GM19438 (cell line): Measurements from ENCODE around the gene GNG11.
"Not testable (repeated sequence)": the region's sequence is repeated elsewhere in the genome, so short reads cannot be mapped to it uniquely, and the experiment has no call there.

ENCODE experiments used
- ATAC-seq: cut with Tn5 transposase; IDR thresholded peaks from one replicate; pipeline ENCODE4 v1.9.1; 2021; ENCODE audit warnings: low read depth; ENCODE audit not compliant: unreplicated experiment

Gene GNG11

DNA sequence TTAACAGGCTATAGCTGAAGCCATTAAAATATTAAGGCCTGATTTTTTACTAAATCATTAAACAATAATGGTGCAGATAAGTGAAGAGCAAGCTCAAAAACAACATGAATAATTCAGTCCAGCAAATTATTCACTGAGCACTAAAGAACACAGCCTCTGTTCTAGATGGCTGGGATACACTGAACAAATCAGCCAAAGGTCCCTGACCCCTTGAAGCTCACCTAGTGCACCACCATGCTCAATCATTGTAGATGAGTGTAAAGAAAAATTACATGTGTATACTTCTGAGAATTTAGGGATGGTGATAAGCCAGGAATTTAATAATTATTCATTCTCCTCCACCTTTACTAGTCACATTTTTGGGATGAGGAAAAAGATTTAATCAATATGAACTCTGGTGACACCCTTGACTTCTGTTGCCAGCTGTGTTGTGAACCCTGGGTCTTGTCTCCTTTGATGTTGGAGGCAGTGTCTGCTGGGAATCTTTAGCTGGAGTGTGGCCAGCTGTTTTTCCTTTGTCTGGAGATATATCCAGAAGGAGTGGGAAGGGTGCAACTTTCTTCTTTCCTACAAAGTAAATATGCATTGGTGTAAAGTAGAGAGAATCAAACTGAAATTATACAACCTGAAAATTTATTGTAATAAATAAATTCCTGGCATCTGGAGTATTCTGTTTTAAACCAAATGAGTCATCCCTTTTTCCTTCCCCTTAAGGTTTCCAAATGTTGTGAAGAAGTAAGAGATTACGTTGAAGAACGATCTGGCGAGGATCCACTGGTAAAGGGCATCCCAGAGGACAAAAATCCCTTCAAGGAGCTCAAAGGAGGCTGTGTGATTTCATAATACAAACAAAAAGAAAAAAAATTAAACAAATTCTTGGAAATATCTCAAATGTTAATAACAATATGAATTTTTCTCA is 11.2 kb upstream of the GNG11 start:
- no peak for ATAC-seq

DNA sequence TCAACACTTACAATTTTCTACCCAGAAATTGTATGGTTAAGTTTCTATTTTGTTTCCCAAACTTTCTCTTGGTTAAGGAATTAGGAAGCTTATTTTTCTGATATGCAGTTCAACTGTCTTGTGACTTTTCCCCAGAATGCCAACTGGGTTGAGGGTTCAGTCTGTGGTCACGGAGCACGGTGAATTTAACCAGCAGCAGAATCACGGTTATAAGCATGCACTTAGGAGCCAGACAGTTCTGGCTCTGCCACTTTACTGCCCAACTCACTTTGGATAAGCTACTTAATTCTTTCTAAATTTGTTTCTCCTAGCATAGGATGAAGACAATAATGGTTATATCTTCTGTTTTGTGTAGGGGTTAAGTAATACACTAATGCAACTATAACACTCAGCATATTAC is 10.3 kb upstream of the GNG11 start:
- not testable (repeated sequence) for ATAC-seq

DNA sequence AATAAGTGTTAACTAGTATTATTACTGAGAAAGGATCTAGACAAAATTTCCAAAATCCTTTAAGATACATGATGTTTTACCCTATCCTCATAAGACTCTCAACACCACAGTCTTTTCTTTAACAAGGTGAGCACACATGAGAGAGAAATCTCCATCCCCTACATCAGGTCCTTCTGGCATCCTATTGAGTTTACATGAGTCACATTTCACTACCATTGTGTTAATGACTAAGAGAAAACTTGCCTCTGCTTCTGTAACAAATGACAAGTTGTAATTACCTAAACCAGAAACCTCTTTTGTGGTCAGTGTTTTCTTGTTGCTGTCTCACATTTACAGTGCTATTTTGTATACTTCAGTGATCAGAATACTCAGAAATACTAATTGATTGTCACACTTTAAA is 9.9 kb upstream of the GNG11 start:
- ATAC-seq = not testable (repeated sequence)

DNA sequence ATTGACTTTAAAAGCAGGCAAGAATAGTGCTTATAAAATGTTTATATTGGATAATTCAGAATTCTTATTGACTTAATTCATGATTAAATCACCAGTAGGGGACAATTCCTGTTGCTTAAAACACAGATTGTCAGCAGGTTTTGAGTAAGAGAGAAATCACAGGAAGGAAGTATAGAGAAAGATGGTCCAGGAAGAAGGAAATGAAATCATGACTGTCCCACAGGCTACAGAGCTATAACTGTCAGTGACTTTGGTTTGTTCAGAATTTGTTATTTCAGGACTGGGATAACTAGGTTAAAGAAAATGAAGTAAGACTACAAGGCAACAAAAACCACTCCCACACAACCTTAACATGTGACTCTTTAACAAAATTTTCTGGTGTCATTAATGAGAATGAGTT is 8.3 kb upstream of the GNG11 start:
- ATAC-seq = no peak

DNA sequence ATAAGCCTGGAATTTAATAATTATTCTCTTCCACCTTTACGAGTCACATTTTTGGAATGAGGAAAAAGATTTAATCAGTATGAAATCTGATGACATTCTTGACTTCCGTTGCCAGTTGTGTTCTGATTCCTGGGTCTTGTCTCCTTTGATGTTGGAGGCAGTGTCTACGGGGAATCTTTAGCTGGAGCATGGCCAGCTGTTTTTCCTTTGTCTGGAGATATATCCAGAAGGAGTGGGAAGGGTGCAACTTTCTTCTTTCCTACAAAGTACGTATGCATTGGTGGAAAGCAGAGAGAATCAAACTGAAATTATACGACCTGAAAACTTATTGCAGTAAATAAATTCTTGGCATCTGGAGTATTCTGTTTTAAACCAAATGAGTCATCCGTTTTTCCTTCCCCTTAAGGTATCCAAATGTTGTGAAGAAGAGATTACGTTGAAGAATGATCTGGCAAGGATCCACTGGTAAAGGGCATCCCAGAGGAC is 6.9 kb upstream of the GNG11 start:
- no peak for ATAC-seq

DNA sequence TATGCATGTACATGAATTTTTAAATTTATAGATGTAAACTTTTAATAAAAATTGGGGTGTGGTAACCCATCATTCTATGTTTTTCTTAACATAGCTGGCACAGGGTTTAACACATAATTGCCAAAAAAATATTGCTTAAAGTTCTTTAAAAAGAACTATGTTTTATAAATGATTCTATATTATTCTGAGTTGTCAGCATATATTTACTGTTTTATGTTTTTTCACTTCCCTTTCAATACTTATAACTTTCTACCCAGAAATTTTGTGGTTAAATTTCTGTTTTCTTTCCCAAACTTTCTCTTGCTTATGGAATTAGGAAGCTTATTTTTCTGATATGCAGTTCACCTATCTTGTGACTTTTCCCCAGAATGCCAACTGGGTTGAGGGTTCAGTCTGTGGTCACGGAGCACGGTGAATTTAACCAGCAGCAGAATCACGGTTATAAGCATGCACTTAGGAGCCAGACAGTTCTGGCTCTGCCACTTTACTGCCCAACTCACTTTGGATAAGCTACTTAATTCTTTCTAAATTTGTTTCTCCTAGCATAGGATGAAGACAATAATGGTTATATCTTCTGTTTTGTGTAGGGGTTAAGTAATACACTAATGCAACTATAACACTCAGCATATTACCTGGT is 6.2 kb upstream of the GNG11 start:
- ATAC-seq = not testable (repeated sequence)

DNA sequence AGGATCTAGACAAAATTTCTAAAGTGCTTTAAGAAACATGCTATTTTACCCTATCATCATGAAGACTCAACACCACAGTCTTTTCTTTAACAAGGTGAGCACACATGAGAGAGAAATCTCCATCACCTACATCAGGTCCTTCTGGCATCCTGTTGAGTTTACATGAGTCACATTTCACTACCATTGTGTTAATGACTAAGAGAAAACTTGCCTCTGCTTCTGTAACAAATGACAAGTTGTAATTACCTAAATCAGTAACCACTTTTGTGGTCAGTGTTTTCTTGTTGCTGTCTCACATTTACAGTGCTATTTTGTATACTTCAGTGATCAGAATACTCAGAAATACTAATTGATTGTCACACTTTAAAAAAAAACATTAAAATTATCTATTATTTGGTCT is 5.6 kb upstream of the GNG11 start:
- not testable (repeated sequence) for ATAC-seq

DNA sequence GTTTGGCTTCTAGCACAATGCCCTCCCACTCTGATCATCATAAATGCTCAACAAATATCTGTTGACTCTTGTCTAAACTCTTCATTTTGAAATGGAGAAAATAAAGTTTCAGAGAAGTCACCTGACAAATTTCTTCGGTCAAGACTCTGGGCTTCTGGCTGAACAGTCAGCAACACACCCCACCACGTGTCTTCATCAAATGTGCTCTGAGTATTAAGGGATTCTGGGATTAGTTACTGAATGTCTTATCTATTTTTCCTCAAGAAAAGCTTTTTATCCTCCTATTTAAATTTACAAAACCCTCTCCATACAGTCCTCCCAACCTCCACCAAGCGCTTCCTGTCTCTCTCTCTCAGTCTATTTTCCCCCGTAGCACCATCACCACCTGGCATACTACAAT is 5.2 kb upstream of the GNG11 start:
- not testable (repeated sequence) for ATAC-seq

DNA sequence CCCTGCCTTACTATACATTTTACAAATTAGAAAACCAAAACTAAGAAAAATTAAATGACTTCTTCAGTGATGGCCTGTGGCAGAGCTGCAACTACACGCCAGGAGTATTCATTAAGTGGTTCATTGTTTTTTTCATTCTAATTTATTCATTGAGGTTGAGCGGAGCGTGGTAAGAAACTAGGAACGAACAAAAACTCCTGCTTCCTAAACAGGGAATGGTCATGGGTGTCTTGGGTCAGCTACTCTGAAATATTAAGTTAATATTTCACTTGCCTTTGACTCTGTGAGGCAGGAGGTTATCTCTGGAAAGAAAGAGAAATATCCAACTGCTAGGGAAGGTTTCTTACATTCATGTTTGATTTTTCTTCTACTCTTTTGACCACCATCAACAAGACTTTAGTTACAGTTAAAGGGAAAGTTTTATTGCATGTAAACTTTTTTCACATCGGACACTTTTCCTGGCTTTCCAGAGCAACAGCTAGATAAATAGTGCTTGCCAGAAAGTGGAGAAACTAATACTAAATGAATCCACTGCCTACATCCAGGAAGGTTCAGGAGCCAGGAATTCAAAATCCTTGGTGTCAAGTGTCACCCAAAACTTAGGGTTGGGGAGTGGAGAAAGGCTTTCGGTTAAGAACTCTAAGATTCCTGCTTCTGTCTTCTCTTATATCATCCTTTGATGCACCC is 896 bp upstream of the GNG11 start:
- no peak for ATAC-seq

DNA sequence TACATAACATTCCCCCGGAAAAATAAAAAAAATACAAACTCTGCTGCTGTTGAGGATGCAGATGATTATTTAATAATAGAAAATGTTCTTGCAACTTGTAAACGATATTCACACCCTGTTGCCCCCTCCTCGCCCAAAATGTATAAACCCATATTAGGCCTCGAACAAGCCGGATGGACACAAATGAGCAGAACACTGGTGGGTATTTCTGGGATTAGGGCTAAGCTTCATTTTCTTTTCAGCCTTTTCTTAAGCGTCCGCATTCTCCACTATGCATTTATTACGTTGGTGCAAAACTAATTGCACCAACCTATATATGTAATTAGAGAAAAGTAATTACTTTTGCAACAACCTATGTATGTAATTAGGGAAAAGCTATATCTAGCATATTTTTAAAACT is 349 bp upstream of the GNG11 start:
- ATAC-seq = no peak

DNA sequence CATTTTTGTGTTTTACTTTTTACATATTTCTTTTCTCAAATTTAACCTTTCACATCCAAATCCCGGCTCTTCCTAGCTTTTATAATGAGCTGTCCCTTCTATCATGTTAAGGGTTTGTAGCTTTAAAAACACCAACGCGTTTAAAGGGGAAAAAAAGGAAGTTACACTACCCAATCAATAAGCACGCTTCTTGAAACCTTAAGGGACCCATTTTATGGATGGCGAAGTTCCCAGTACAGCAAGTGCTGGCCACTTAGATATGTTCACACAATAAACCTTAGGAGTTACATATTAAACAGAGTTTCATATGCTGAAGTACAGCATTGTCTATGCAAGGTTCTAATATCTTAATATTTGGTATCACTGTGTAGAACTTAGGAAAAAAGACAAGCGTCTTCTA is 1.8 kb downstream of the GNG11 start:
- no peak for ATAC-seq

DNA sequence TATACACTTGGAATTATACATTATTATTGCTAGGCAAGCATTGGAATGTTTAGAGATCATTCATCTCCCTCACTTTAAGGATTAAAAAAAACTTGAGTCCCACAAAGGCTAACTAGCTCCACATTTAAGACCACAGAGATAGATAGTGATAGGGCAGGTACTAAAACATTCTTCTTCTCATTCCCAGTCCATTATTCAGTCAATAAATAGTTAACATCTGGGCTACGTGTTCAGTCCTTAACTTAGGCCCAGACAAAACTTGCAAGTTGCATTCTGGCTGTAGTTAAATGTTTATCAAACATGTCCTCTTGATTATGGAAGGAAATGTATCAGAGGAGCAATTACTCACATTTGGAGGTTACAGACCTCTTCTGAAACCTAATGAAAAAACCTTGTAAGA is 2.4 kb downstream of the GNG11 start:
- no peak for ATAC-seq

DNA sequence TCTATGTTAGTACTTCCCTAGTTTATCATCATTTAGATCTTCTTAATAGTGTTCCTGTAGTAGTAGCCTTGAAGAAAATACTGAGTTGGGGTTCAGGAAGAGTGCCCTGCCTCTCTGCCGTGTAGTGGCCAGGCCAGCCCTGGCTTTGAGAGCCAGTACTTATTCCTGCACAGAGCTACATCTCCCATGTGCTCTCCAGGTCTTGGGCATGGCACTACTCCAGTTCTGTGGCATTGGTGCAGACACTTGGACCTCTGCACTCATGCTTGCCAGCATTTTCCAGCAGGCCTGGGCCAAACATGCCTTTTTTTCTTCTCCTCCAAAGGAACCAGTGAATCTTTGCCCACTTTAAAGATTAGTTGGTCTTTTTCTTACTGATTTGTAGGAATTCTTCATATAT is 5.3 kb downstream of the GNG11 start:
- ATAC-seq = no peak

DNA sequence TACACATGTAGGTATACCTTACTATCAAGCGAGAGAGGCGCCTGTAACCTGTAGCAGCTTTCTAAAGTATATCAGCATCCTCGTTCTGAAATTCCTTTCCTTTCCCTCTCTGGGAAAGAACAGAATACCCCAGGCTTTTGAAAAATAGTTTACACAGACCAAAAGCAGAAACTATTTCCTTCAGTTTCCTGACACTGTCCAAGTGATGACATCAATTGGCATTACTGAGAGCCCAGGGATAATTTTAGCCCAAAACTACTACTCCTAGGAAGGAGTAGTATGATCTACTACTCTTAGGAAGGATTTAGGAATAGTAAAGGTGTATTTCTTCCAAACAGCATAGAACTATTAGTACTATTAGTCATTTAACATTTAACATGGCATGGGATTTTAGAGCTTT is 6.0 kb downstream of the GNG11 start:
- ATAC-seq = no peak

DNA sequence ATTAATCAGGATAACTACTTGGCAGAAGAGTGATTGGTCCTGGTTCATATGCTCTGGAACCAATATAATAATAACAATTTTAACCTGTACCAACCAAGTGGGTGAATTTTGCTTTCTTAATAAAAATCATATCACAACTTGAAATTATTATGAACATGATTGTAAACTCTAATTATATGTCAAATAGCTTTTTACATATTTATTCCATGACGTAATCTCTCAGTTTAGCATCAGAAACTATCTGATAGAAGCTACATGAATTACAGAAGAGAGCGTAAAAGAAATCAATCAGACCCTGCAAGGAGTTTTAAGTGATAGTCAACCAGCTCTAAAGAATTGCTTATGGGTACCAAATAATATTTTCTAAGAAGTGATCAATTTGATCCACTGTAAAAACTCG is 10.1 kb downstream of the GNG11 start:
- no peak for ATAC-seq

DNA sequence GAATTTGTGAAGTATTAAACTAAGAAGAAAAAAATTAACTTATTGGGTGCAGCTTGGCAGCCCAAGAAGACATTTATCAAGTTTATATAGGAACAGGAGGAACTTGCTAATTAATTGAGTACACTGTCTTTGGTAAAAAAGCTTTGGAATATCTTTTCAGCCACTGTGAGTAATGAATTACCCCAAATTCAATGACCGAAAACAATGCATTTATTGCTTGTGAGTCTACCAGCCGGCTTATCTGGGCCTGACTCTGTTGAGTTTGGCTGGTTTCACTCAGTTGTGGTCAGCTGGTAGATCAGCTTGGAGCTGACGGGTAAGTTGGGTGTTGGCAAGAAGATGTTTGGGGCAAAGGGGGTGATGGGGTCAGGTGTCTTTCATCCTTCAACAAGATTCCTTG is 11.6 kb downstream of the GNG11 start:
- ATAC-seq = no peak

DNA sequence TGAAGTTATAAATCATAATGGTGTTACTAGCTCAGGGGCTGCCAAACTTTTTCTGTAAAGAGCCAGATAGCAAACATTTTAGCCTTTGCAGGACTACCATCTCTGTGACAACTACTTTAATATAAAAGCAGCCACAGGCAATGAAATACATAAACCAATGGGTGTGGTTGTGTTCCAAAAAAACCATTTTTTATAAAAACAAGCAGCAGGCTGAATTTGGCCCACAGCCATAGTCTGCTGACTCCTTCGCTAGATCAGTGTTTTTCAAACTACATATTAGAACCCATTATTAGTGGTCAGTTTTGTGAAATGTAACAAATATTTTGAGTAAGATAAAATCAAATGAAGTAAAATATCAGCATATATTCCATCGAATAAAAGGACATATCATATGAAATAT is 13.6 kb downstream of the GNG11 start:
- no peak for ATAC-seq

DNA sequence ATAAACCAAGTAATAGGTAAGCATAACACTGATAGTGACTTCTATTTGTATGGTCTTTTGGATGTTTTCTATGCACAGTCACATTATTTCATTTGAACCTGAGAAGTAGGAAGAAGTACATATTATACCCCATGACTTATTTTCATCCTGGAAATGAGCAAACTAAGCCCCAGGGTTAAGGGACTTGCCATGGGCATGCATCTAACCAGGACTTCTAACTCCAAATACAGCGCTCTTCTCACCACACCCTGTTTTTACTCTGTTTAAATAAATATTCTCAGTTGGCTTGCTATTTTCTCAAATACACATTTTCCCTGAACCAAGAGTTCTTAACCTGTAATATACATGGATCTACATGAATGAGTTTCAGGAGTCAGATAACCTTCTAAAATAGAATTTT is 16.3 kb downstream of the GNG11 start:
- ATAC-seq = no peak

DNA sequence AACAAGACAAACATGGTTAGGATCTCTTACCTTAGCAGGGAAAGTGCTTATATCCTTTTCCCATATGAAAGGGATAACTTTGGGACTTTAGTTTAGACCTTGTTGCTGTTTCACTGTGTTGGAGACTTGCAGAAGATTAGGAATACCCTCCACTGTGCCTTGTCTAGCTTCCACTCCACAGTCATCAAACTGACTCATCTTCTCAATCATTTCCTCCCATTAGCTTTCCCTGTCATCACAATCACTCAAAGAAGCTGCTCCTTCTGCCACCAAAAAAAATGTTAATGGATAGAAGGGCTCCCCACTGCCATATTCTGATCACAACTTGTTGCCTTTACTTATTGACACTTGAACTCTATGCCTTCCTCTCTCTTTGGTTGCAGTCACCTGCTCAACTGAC is 16.8 kb downstream of the GNG11 start:
- no peak for ATAC-seq

DNA sequence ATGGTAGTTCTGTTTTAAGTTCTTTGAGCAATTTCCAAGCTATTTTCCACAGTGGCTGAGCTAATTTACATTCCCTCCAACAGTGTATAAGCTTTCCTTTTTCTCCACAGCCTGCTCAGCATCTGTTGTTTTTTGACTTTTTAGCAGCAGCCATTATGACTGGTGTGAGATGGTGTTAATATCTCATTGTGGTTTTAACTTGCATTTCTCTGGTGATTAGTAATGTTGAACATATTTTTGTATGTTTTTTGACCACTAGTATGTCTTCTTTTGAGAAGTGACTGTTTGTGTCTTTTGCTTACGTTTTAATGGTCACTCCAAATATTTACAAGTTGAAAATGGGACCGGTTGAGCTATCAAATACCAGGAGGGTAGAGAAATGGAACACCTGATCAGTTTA is 20.4 kb downstream of the GNG11 start:
- ATAC-seq = no peak

DNA sequence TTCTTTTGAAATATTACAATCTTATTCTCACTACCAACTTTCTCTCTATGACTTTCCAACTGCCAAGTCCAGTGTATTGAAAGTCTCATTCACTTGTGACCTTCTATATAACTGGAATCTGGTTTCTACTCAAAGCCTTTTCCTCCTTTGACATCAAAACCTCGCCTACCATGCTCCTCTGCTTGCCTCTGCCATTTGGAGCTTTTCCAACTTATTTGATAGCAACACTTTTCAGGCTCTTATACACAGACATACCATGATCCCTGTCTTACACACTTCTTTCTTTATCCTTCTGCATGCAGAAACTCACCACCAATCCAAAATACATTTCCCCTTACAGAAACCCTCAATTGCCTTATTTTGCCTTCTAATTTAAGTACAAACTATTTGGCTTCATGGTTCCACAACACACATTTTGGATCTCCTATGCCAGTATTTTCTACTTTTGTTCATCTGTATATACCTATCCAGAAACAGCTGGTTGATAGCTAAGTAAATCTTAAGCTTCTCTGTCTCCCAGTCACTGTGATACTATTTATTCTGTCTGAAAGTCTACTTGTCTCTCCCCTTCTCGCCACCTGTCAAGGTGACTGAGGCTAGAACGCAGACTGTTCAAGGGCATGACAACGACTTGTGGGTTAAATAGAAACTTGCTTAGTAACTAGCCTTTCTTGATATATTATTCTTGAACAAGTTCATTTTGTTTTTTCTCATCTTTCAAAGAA is 22.4 kb downstream of the GNG11 start:
- ATAC-seq = no peak
